GM21825 (cell line): ENCODE data around the gene CXCL8.
"Not testable (repeated sequence)": the region's sequence is repeated elsewhere in the genome, so short reads cannot be mapped to it uniquely, and the experiment has no call there.

Experiments
- ATAC-seq: cut with Tn5 transposase; IDR thresholded peaks from one replicate; pipeline ENCODE4 v1.9.1; 2021; ENCODE audit warnings: mild to moderate bottlenecking, moderate library complexity; ENCODE audit not compliant: unreplicated experiment

The CXCL8 gene

DNA sequence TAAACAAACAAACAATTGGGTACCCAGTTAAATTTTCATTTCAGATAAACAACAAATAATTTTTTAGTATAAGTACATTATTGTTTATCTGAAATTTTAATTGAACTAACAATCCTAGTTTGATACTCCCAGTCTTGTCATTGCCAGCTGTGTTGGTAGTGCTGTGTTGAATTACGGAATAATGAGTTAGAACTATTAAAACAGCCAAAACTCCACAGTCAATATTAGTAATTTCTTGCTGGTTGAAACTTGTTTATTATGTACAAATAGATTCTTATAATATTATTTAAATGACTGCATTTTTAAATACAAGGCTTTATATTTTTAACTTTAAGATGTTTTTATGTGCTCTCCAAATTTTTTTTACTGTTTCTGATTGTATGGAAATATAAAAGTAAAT is 2.9 kb downstream of the CXCL8 start:
- ATAC-seq: no peak

- ATAC-seq: no peak
Measured at GRCh38 chr4:73743795-73744194, 3.4 kb downstream of the CXCL8 start.

DNA sequence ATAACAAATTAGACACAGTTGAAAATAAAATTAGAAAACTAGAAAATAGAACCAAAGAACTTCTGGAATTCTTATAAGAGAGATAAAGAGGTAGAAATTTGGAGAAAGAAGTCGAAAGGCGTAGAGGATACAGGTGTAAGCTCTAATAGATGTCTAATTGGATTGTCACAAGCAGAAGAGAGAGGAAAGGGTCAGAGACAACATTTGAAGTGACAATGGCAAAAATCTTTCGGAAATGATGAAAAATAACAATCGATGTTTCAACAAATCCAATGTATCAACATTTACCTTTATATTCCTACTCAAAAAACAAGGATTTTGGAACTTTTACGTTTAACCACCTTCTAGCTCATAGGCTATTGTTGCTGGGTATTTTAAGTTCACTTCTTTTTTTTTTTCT is 3.8 kb downstream of the CXCL8 start:
- no peak for ATAC-seq

GRCh38 chr4:73750730-73751129 is 10.4 kb downstream of the CXCL8 start:
- no peak for ATAC-seq

- no peak for ATAC-seq
Measured at GRCh38 chr4:73751166-73751565, 10.8 kb downstream of the CXCL8 start.

- ATAC-seq: no peak
Measured at GRCh38 chr4:73751830-73752229, 11.5 kb downstream of the CXCL8 start.

GRCh38 chr4:73752424-73752823 is 12.1 kb downstream of the CXCL8 start:
- no peak for ATAC-seq

DNA sequence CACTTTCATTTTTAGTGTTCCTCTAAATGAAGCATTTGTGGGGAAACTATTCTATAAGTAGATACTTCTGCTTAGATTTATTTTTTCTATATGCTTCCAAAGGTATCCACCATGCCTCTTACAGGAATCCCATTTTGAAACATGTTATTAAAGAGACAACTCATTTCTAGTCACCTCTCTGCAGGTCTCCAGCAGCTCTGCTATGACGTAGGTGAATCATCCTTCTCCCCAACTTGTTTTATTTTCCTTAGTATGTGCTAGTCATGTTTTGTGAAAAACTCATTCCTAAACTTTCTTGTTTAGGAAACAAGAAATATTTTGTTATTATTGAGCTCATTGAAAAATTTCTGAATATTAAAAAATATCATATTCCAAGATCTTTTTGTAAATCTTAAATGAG is 12.8 kb downstream of the CXCL8 start:
- no peak for ATAC-seq

- no peak for ATAC-seq
Measured at GRCh38 chr4:73754934-73755333, 14.6 kb downstream of the CXCL8 start.

DNA sequence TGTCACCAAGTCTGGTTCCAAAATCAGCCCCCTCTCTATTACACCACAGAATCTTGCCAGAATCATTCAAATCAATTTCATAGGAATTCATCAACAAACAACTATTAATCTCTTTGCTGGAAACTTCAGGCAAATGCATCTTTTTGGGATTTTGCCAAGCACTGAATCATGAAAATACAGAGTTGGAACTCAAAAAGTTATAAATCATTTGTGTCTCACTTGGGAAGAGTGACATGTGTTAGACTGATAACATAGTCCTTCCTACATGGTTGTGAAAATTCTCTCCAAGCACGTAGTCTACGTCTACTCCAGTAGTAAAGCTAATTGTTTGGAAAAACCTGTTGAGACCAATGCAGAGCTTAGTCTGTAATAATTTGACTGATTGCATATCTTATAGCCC is 19.0 kb downstream of the CXCL8 start:
- no peak for ATAC-seq

- no peak for ATAC-seq
Measured at GRCh38 chr4:73761856-73762255, 21.5 kb downstream of the CXCL8 start.

DNA sequence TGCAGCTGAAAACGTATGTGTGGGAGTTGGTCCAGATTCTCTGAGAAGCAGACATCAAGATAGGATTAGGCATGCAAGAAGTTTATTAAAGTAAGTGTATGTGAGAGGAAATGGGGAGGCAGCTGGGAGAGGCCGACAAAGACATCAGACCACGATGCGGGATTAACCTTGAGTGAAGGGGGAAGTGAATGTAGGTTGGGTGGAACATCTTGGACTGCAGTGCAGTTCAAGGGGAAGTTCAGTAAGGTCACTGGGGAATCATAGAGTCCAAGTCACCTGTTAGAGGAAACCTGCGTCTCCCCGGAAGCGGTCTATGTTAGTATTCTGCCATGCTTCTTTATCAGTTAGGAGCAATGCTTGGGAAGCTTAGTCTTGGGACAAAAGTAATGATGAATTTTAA is 22.0 kb downstream of the CXCL8 start:
- ATAC-seq: peak; percentile 74

DNA sequence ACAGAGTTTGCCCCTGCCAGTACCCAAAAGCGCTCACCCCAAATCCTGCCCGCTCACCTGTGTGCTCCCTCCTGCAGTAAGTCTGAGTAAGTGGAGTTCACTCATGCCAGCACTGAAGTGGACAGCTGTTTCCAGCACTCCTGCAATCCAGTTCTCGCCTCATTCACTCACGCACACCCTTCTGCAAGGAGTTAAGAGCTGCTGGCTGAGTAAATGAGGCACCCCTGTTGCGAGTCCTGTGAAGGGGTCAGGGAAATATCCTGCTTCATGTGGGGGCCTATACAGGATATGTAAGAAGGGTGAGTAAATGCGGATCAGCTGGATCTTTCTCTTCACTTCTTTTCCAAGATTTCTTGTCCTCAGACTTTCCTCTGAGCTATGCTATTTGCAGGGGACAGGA is 23.5 kb downstream of the CXCL8 start:
- no peak for ATAC-seq

GRCh38 chr4:73764513-73764912 is 24.1 kb downstream of the CXCL8 start:
- ATAC-seq: no peak

GRCh38 chr4:73765296-73765695 is 24.9 kb downstream of the CXCL8 start:
- ATAC-seq: no peak

DNA sequence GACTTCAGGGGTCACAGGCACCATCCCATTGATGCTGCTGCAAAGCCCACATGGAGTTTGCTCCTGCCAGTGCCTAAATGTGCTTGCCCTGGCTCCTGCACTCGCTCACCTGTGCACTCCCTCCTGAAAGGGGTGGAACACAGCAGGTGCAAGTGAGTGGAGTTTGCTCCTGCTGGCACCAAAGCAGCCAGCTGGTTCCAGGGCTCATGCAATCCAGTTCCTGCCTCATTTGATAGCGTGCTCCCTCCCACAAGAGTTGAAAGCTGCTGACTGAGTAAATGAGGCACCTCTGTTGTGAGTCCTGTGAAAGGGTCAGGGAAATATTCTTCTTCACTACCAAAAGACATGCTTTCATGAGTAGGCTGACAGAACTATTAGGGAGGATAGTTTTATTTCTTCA is 30.5 kb downstream of the CXCL8 start:
- no peak for ATAC-seq

DNA sequence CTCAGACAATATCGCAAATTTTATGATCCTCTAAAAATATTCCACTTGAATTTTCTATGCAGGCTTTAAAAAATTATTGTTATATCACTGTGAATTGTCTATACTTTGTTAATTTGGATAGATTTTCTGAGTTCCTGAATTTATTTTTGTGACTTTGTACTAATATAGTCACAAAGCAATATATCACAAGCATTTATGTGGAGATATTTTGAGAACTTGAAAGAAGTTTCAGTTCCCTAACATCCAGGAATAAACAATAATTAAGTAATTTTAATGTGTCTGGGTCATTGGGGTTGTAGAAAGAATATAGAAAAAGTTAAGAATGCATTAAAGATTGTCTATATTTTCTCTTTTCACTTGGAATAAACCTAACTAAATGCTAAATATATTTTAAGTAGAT is 32.0 kb downstream of the CXCL8 start:
- ATAC-seq: no peak

DNA sequence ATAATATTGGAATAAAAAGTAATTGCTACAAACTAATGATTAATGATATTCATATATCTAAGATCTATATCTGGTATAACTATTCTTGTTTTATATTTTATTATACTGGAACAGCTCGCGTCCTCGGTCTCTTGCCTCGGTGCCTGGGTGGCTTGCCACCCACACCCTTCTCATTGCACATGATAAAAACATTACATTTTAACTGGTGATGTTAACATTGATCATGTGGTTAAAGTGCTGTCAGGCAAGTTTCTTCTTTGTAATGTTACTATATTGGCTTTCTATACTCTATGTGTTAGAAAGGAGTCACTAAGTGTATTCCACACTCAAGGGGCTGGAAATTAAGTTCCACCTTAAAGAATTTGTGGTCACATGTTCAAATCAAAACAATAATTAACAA is 34.0 kb downstream of the CXCL8 start:
- ATAC-seq: not testable (repeated sequence)

DNA sequence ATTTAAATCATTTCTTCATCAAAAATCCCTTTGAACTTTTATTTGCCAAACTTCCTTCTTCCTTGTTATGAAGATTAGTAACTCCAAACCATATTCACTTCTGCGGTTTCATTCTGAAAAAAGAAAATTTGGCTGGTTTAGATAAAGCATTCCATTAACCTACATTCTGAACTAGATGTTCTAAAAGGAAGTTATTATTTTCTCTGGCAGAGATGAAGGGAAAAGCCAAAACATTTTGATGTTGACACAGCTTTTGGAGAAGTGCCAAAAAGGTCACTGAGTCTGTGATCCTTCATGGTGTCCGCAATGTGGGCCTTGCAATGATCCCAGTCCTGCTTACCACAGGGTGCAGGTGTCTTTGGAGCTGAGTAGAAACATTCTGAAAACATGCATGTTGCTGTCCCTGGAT is 36.0 kb downstream of the CXCL8 start:
- ATAC-seq: no peak

DNA sequence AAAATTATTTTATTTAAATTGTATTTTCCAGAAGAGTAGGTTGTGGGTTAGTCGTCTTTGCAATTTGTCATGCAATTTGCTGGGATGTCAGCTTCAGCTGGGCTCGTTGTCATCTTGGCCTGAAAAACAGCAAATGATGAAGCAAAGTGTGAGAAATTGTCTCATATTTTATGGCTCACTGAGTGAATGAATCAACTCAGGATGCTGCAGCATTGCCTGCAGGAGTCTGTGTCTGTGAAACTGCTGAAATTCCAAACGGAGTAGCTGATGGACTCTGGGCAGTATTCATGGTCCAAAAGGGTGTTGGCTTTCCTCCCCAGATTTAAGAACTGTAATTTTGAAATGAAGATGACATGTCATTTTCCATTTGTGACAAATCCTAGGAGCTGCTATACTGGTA is 37.2 kb downstream of the CXCL8 start:
- ATAC-seq: no peak

DNA sequence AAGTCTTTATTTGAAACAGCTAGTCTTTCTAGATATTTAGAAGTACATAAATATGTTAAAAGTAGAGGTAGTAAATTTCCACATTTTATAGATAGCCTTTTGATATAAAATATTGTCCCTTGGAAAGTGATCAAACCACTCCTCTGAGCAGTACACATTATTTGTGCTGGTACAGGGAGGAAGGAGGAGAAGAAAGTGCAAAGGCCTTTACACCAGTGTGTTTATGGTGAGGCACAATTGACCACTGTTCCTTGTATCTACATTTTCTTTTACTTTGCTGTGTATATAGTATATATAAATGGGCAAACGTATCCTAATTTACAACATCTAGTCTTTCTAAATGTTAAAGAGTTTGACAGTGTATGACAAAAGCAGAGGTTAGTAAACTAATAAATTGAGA is 39.9 kb downstream of the CXCL8 start:
- no peak for ATAC-seq

DNA sequence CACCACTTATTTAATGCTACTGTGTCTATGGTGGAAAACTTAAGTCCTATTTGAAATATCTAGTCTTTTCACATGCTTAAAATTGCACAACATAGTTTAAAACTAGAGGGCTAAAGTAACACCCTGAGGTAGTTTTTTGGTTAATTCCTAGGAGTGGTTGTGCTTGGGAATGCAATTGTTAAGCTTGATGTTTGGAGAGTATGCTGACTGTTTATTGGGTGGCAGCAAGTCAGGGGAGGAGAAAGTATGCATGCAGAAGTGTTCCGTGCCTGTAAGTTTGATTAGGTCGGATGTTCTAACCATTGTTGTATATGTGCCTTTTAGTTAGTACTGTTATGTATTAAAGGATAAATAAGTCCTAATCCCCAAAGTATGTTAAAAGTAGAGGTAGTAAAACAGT is 40.5 kb downstream of the CXCL8 start:
- no peak for ATAC-seq

GRCh38 chr4:73788411-73788810 is 48.0 kb downstream of the CXCL8 start:
- ATAC-seq: no peak
